Stimulated activated CD8-positive, alpha-beta memory T cell treated with anti-CD3 and anti-CD28 coated beads, Interleukin-4, amount 100 ng/mL, for 24 hours (primary cell): ENCODE results near the gene MUTYH.
"Not testable (repeated sequence)": the region's sequence is repeated elsewhere in the genome, so short reads cannot be mapped to it uniquely, and the experiment has no call there.

Experiments
- DNase-seq: peaks from one replicate; pipeline ENCODE4 v3.0.0-alpha.2; 2020; ENCODE audit warnings: low read depth

MUTYH gene

GRCh38 chr1:45321444-45321843 is 18.8 kb downstream of the MUTYH start:
- DNase-seq = no peak

GRCh38 chr1:45319761-45320160 is 20.5 kb downstream of the MUTYH start:
- DNase-seq = no peak

- no peak for DNase-seq
Observed at GRCh38 chr1:45317166-45317565, 23.1 kb downstream of the MUTYH start.

GRCh38 chr1:45314266-45314665 is 26.0 kb downstream of the MUTYH start:
- DNase-seq = no peak

GRCh38 chr1:45306905-45307304 is 33.3 kb downstream of the MUTYH start:
- DNase-seq = no peak

- peak; percentile 15 for DNase-seq
Observed at GRCh38 chr1:45306319-45306718, 33.9 kb downstream of the MUTYH start.

- DNase-seq = no peak
Observed at GRCh38 chr1:45305231-45305630, 35.0 kb downstream of the MUTYH start.

GRCh38 chr1:45304311-45305081 is 35.7 kb downstream of the MUTYH start:
- no peak for DNase-seq

GRCh38 chr1:45303520-45304310 is 36.5 kb downstream of the MUTYH start:
- DNase-seq = peak; percentile 98

- DNase-seq = no peak
Observed at GRCh38 chr1:45302505-45303150, 37.6 kb downstream of the MUTYH start.

- no peak for DNase-seq
Observed at GRCh38 chr1:45300669-45300997, 39.6 kb downstream of the MUTYH start.

GRCh38 chr1:45299981-45300668 is 40.1 kb downstream of the MUTYH start:
- DNase-seq = peak; percentile 3

GRCh38 chr1:45299296-45299695 is 40.9 kb downstream of the MUTYH start:
- DNase-seq = no peak

- no peak for DNase-seq
Observed at GRCh38 chr1:45297666-45298356, 42.4 kb downstream of the MUTYH start.

GRCh38 chr1:45291716-45292115 is 48.5 kb downstream of the MUTYH start:
- DNase-seq = no peak

- DNase-seq = not testable (repeated sequence)
Observed at GRCh38 chr1:45291002-45291401, 49.2 kb downstream of the MUTYH start.

- not testable (repeated sequence) for DNase-seq
Observed at GRCh38 chr1:45286521-45286920, 53.7 kb downstream of the MUTYH start.

GRCh38 chr1:45284858-45285257 is 55.4 kb downstream of the MUTYH start:
- not testable (repeated sequence) for DNase-seq

- no peak for DNase-seq
Observed at GRCh38 chr1:45282351-45282750, 57.9 kb downstream of the MUTYH start.
